Raji (cell line): ENCODE results near the gene TAX1BP3.

Experiments used
- POLR2A ChIP-seq: IDR thresholded peaks from 2 replicates; pipeline ENCODE4 v1.6.1; 2011; ENCODE audit warnings: low read depth, low read length, control low read depth; ENCODE audit not compliant: insufficient read depth

TAX1BP3 gene

DNA sequence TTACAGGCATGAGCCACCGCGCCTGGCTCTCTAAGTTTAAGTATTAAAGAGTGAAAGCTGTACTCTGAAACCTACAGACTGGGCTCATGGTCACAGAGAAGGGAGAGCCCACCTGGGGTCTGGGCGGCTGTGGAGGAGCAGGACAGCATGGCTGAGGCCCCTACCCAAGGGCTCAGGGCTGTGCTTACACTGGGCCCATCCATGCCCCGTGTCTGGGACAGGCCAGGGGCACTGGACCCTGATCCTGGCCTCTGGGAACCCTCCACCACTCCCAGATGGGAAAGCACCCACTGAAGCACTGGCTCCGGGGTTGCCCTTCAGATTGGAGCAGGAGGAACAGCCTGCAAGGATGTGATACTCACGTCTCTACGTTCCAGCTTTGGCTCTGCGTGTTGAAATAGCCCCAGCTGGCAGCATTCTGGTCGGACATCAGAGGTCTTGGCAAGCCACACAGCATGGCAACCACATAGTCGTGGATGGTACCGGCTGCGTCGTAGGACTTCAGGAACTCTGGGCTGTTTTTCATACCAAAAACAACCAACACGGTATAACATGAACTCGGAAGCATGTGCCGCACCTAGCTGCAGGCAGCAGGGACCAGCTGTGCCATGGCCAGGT lies 45.3 kb downstream of the TAX1BP3 start:
- no peak for TF ChIP-seq POLR2A

- no peak for TF ChIP-seq POLR2A
Measured at GRCh38 chr17:3621146-3621720, 47.1 kb downstream of the TAX1BP3 start.

GRCh38 chr17:3615160-3615870 lies 53.1 kb downstream of the TAX1BP3 start:
- no peak for TF ChIP-seq POLR2A

DNA sequence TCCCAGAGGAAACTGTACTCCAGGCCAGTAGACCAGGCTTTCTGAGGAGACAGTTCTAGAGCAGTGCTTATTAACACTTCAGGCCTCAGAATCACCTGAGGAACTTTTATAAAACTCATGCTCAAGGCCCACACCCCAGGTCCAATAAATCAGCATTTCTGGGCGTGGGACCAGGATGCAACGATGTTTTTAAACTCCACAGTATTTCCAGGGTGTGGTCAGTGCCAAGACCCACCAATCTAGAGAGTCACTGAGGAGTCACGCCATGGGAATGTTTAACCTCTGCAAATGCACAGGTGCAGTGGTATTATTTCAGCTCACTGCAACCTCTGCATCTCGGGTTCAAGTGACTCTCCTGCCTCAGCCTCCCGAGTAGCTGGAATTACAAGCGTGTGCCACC lies 55.3 kb downstream of the TAX1BP3 start:
- TF ChIP-seq POLR2A, result no peak
